Measurements from ENCODE around the gene CRIP1.

Gene CRIP1

DNA sequence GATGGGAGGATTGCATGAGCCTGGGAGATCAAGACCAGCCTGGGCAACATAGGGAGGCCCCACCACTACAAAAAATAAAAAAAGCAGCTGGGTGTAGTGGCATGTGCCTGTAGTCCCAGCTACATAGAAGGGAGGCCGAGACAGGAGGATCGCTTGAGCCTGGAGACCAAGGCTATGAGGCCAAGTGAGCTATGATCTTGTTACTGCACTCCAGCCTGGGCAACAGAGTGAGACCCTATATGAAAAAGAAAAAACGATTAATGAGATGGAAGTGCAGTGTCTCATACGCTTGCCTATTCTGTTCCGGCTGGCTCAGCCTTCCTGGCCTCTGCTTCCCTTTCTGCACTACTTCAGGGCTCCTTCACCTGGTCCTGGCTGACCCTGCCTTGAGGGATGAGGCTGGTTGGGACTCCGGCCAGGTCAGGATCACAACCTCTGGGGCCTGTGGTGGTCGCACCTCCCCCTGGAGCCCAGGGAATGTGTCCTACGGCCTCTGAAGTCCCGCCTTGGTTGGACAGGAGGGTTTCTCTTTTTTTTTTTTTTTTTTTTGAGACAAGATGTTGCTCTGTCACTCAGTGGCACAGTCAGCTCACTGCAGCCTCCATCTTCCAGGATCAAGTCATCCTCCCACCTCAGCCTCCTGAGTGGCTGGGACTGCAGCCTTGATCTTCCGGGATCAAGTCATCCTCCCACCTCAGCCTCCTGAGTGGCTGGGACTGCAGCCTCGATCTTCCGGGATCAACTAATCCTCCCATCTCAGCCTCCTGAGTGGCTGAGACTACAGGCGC lies 15.0 kb downstream of the CRIP1 start:
- H3K4ac ChIP-seq (ENCODE audit: low read length) = no peak overlapping the region
- no peak overlapping the region for H2BK120ac ChIP-seq (ENCODE audit: low read depth, low read length)
- peaks cover 0 to 3% of the 10 kb centered on the region in 2 donors for H3K36me3 ChIP-seq (replicated peaks in 1 of 2; ENCODE audit: control insufficient read depth in 2 of 2, insufficient read depth in 2 of 2, low read length in 2 of 2)
- H2AFZ ChIP-seq (ENCODE audit: low read length) = no peak overlapping the region
- WGBS, 2 donors (ENCODE audit: extremely low coverage in 2 of 2, insufficient read length in 2 of 2, insufficient replicate concordance in 1 of 2) = no CpG with 5 or more reads among the region's 13 CpGs
- peaks cover 0 to 4% of the 10 kb centered on the region in 2 donors for H3K9me3 ChIP-seq (replicated peaks in 1 of 2; ENCODE audit: control insufficient read depth in 2 of 2, insufficient read depth in 1 of 2, low read depth in 1 of 2, low read length in 2 of 2)
- no peak overlapping the region for H4K8ac ChIP-seq (ENCODE audit: low read depth, low read length)
- no peak for DNase-seq (ENCODE audit: low spot score)
- peaks cover 5 to 12% of the 10 kb centered on the region in 2 donors for H3K4me1 ChIP-seq (ENCODE audit: control insufficient read depth in 2 of 2, insufficient read depth in 1 of 2, low read depth in 1 of 2, low read length in 2 of 2)
- H3K79me1 ChIP-seq (ENCODE audit: low read depth, low read length) = peaks cover 3% of the 10 kb centered on the region
- no peak overlapping the region for H3K4me3 ChIP-seq (ENCODE audit: low read length in 2 of 2)
- H4K91ac ChIP-seq (ENCODE audit: low read depth, low read length, poor library complexity) = no peak overlapping the region
- peaks cover 0 to 6% (median 0%) of the 10 kb centered on the region in 3 experiments for H3K27me3 ChIP-seq (ENCODE audit: control insufficient read depth in 3 of 3, insufficient read depth in 3 of 3, low read depth in 1 of 3, low read length in 3 of 3)
- H3K27ac ChIP-seq (replicated peaks; ENCODE audit: low read length) = no peak overlapping the region
- H3K23ac ChIP-seq (ENCODE audit: low read depth, low read length, poor library complexity) = no peak overlapping the region
- H2BK5ac ChIP-seq (ENCODE audit: low read length) = no peak overlapping the region
- no peak overlapping the region for H2BK15ac ChIP-seq (ENCODE audit: low read length)
- no peak overlapping the region for H2AK5ac ChIP-seq (ENCODE audit: low read depth, low read length)
- no peak overlapping the region for H3K18ac ChIP-seq (ENCODE audit: low read length)
- H3K4me2 ChIP-seq (ENCODE audit: insufficient read depth, low read length, poor library complexity, severe bottlenecking) = no peak overlapping the region
- no peak overlapping the region for H2BK12ac ChIP-seq (ENCODE audit: low read length)
- H3K9ac ChIP-seq (ENCODE audit: low read depth, low read length, poor library complexity) = no peak overlapping the region
- H3K14ac ChIP-seq (ENCODE audit: low read length) = no peak overlapping the region

GRCh38 chr14:105502446-105503295 lies 16.0 kb downstream of the CRIP1 start:
- H3K9ac ChIP-seq (ENCODE audit: low read depth, low read length, poor library complexity) = peak overlapping the region; percentile 34
- H3K23ac ChIP-seq (ENCODE audit: low read depth, low read length, poor library complexity) = peak overlapping the region; percentile 73
- no CpG with 5 or more reads among the region's 18 CpGs for WGBS, 2 donors (ENCODE audit: extremely low coverage in 2 of 2, insufficient read length in 2 of 2, insufficient replicate concordance in 1 of 2)
- H2BK120ac ChIP-seq (ENCODE audit: low read depth, low read length) = no peak overlapping the region
- H3K4me1 ChIP-seq (ENCODE audit: control insufficient read depth in 2 of 2, insufficient read depth in 1 of 2, low read depth in 1 of 2, low read length in 2 of 2) = peaks cover 5 to 12% of the 10 kb centered on the region in 2 donors
- H3K9me3 ChIP-seq (replicated peaks in 1 of 2; ENCODE audit: control insufficient read depth in 2 of 2, insufficient read depth in 1 of 2, low read depth in 1 of 2, low read length in 2 of 2) = peaks cover 0 to 4% of the 10 kb centered on the region in 2 donors
- no peak overlapping the region for H2AFZ ChIP-seq (ENCODE audit: low read length)
- H3K14ac ChIP-seq (ENCODE audit: low read length) = peak overlapping the region; percentile 82
- H2BK12ac ChIP-seq (ENCODE audit: low read length) = peak overlapping the region; percentile 16
- H3K36me3 ChIP-seq (replicated peaks in 1 of 2; ENCODE audit: control insufficient read depth in 2 of 2, insufficient read depth in 2 of 2, low read length in 2 of 2) = peaks cover 0 to 3% of the 10 kb centered on the region in 2 donors
- no peak overlapping the region for H2BK15ac ChIP-seq (ENCODE audit: low read length)
- no peak overlapping the region for H3K4me2 ChIP-seq (ENCODE audit: insufficient read depth, low read length, poor library complexity, severe bottlenecking)
- H4K91ac ChIP-seq (ENCODE audit: low read depth, low read length, poor library complexity) = peak overlapping the region; percentile 53
- H4K8ac ChIP-seq (ENCODE audit: low read depth, low read length) = no peak overlapping the region
- H3K18ac ChIP-seq (ENCODE audit: low read length) = peak overlapping the region; percentile 85
- H3K27me3 ChIP-seq (ENCODE audit: control insufficient read depth in 3 of 3, insufficient read depth in 3 of 3, low read depth in 1 of 3, low read length in 3 of 3) = peaks cover 0 to 11% (median 0%) of the 10 kb centered on the region in 3 experiments
- H3K4ac ChIP-seq (ENCODE audit: low read length) = no peak overlapping the region
- peak overlapping the region; percentile 61 for H2AK5ac ChIP-seq (ENCODE audit: low read depth, low read length)
- H3K4me3 ChIP-seq (ENCODE audit: low read length in 2 of 2) = no peak overlapping the region
- DNase-seq (ENCODE audit: low spot score) = no peak
- no peak overlapping the region for H3K27ac ChIP-seq (replicated peaks; ENCODE audit: low read length)
- H3K79me1 ChIP-seq (ENCODE audit: low read depth, low read length) = peaks cover 3% of the 10 kb centered on the region
- no peak overlapping the region for H2BK5ac ChIP-seq (ENCODE audit: low read length)

- H3K27ac ChIP-seq (replicated peaks; ENCODE audit: low read length) = no peak overlapping the region
- H3K9me3 ChIP-seq (replicated peaks in 1 of 2; ENCODE audit: control insufficient read depth in 2 of 2, insufficient read depth in 1 of 2, low read depth in 1 of 2, low read length in 2 of 2) = peaks cover 0 to 6% of the 10 kb centered on the region in 2 donors
- no peak overlapping the region for H4K8ac ChIP-seq (ENCODE audit: low read depth, low read length)
- H3K9ac ChIP-seq (ENCODE audit: low read depth, low read length, poor library complexity) = peak overlapping the region; percentile 44
- no CpG with 5 or more reads among the region's 7 CpGs for WGBS, 2 donors (ENCODE audit: extremely low coverage in 2 of 2, insufficient read length in 2 of 2, insufficient replicate concordance in 1 of 2)
- no peak overlapping the region for H3K4me2 ChIP-seq (ENCODE audit: insufficient read depth, low read length, poor library complexity, severe bottlenecking)
- H3K27me3 ChIP-seq (ENCODE audit: control insufficient read depth in 3 of 3, insufficient read depth in 3 of 3, low read depth in 1 of 3, low read length in 3 of 3) = peaks cover 0 to 15% (median 0%) of the 10 kb centered on the region in 3 experiments
- no peak for DNase-seq (ENCODE audit: low spot score)
- H4K91ac ChIP-seq (ENCODE audit: low read depth, low read length, poor library complexity) = peak overlapping the region; percentile 53
- H2BK120ac ChIP-seq (ENCODE audit: low read depth, low read length) = no peak overlapping the region
- H3K14ac ChIP-seq (ENCODE audit: low read length) = peak overlapping the region; percentile 17
- peak overlapping the region; percentile 85 for H3K18ac ChIP-seq (ENCODE audit: low read length)
- no peak overlapping the region for H2BK5ac ChIP-seq (ENCODE audit: low read length)
- H3K23ac ChIP-seq (ENCODE audit: low read depth, low read length, poor library complexity) = no peak overlapping the region
- H3K4ac ChIP-seq (ENCODE audit: low read length) = no peak overlapping the region
- H3K36me3 ChIP-seq (replicated peaks in 1 of 2; ENCODE audit: control insufficient read depth in 2 of 2, insufficient read depth in 2 of 2, low read length in 2 of 2) = peaks cover 0 to 3% of the 10 kb centered on the region in 2 donors
- H2AFZ ChIP-seq (ENCODE audit: low read length) = no peak overlapping the region
- peaks cover 3% of the 10 kb centered on the region for H3K79me1 ChIP-seq (ENCODE audit: low read depth, low read length)
- H2AK5ac ChIP-seq (ENCODE audit: low read depth, low read length) = peak overlapping the region; percentile 61
- H2BK15ac ChIP-seq (ENCODE audit: low read length) = no peak overlapping the region
- no peak overlapping the region for H2BK12ac ChIP-seq (ENCODE audit: low read length)
- H3K4me1 ChIP-seq (ENCODE audit: control insufficient read depth in 2 of 2, insufficient read depth in 1 of 2, low read depth in 1 of 2, low read length in 2 of 2) = peaks cover 5 to 12% of the 10 kb centered on the region in 2 donors
- H3K4me3 ChIP-seq (ENCODE audit: low read length in 2 of 2) = no peak overlapping the region
Observed at GRCh38 chr14:105503296-105503640, 16.6 kb downstream of the CRIP1 start.

All from neuronal stem cell (in vitro differentiated cells).